NCI-H748 treated with DMSO at 0.1 percent for 48 hours (cell line): ENCODE results near the gene ABHD11.
"Not testable (repeated sequence)": the region's sequence is repeated elsewhere in the genome, so short reads cannot be mapped to it uniquely, and the experiment has no call there.

ENCODE experiments used
- DNase-seq: peaks from one replicate; lab custom pipeline; 2025; lab: John Stamatoyannopoulos, UW

ABHD11 gene

GRCh38 chr7:73718905-73719805 is 19.4 kb downstream of the ABHD11 start, which contains the start of gene STX1A:
STX1A (minus strand) TSS chr7:73719669; CDS start chr7:73719631, 38 bp downstream.
- DNase-seq = no peak

GRCh38 chr7:73718438-73718881 is 20.1 kb downstream of the ABHD11 start:
- DNase-seq = no peak

- no peak for DNase-seq
Measured at GRCh38 chr7:73717991-73718405, 20.6 kb downstream of the ABHD11 start.

GRCh38 chr7:73717025-73717807 is 21.4 kb downstream of the ABHD11 start:
- DNase-seq = no peak

GRCh38 chr7:73716318-73716890 is 22.2 kb downstream of the ABHD11 start:
- no peak for DNase-seq

GRCh38 chr7:73715648-73716317 is 22.8 kb downstream of the ABHD11 start:
- no peak for DNase-seq

GRCh38 chr7:73713319-73713718 is 25.3 kb downstream of the ABHD11 start:
- DNase-seq = not testable (repeated sequence)

GRCh38 chr7:73712773-73713172 is 25.8 kb downstream of the ABHD11 start:
- DNase-seq = no peak

- DNase-seq = no peak
Measured at GRCh38 chr7:73708961-73709549, 29.5 kb downstream of the ABHD11 start.

GRCh38 chr7:73707045-73707631 is 31.5 kb downstream of the ABHD11 start:
- DNase-seq = no peak

GRCh38 chr7:73706126-73707044 is 32.2 kb downstream of the ABHD11 start:
- DNase-seq = no peak

- no peak for DNase-seq
Measured at GRCh38 chr7:73705551-73705920, 33.1 kb downstream of the ABHD11 start.

GRCh38 chr7:73704640-73705550 is 33.7 kb downstream of the ABHD11 start:
- no peak for DNase-seq

GRCh38 chr7:73703757-73704639 is 34.6 kb downstream of the ABHD11 start:
- no peak for DNase-seq

GRCh38 chr7:73703225-73703624 is 35.4 kb downstream of the ABHD11 start:
- no peak for DNase-seq

GRCh38 chr7:73702665-73703064 is 35.9 kb downstream of the ABHD11 start:
- DNase-seq = no peak

GRCh38 chr7:73702226-73702625 is 36.4 kb downstream of the ABHD11 start:
- DNase-seq = no peak
